DMS 273 (cell line): ENCODE results near the gene CACNB2.
"Not testable (repeated sequence)": the region's sequence is repeated elsewhere in the genome, so short reads cannot be mapped to it uniquely, and the experiment has no call there.

Experiments used
- DNase-seq: peaks from one replicate; lab custom pipeline; 2025; ENCODE audit not compliant: unreplicated experiment; lab: John Stamatoyannopoulos, UW

The CACNB2 gene

DNA sequence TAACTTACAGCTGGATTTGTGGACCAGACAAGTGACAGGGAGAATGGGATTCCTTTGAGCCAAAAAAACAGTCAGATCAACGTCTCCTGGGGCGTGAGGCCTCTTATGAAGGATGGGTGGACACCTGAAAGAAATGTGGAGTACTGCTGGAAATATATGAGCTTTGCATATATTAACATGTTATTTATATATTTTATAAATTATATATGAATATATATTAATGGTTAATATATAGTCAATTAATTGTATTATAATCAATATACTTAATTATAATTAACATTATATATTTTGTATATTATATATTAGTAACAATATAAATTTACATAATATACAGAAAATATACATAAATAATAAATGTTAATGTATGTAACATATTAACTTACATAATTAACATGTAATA lies 57.5 kb downstream of the CACNB2 start:
- DNase-seq = no peak

DNA sequence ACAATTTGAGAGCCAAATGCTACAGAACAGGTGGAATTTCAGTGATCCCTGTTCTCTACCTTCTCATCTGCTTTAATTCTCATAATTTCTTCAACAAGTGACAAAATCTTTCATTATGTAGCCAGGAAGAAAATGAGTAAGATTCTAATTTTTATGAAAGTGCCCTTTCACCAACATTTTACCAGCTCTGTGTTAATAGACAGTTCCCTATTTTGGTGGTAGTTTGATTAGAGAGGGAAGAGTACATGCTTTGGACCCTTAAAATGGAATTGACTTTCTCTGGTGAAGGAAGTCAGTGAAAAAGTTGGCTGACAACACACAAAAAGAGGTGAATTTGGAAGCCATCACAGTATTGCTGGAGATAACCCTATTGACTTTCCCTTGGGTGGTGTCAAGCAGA lies 61.7 kb downstream of the CACNB2 start:
- no peak for DNase-seq

DNA sequence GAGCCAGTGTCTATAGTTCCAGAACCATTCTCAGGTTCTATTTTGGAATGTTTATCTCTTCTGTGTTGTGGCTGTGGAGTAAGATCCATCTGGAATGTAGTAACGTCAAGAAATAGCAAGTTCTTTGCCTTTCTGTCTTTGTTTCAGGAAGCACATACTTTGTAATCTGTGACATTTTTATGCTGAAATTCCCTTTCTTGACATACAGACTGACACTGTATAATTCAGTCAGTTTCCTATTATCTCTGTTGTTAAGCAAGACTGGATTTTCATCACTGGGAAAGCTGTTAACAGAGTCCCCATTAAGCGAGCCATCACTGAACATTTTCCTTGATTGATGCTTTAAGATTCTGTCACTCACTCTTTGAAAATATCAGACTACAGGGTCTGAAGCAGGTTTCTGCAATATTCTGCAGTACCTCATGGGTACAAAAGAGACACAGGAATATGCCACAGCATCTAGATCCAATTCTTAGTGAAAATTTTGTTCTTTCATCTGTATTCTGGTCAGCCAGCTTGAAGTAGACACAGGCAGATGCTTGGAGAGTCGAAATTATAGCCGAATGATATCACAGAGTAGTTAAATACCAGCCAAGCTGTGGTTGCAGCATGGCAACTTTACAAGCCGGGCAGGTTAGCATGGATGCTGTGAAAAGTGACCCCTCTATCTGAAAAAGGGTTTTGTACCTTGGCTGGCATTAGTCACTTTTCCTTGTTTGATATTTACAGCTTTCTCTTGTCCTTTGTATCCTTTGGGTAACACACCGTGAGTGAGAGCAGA lies 62.6 kb downstream of the CACNB2 start:
- no peak for DNase-seq

DNA sequence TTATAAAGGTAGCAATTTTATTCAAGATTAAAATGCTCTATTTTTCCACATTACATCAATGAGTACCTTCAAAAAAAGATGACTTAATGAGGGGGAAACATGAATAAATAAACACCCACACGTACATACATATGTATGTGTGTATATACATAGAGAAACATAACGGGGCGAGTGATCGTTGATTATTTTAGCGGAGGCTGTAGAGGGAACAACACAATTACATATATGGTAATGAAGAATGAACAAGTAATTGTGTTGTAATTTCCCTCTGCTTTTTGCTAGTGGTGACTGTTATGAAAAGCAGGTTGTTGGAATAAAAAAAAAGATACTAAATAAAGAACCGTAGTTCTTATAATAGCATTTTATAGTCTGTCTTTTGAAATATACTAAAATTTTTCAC lies 63.2 kb downstream of the CACNB2 start:
- DNase-seq = no peak

DNA sequence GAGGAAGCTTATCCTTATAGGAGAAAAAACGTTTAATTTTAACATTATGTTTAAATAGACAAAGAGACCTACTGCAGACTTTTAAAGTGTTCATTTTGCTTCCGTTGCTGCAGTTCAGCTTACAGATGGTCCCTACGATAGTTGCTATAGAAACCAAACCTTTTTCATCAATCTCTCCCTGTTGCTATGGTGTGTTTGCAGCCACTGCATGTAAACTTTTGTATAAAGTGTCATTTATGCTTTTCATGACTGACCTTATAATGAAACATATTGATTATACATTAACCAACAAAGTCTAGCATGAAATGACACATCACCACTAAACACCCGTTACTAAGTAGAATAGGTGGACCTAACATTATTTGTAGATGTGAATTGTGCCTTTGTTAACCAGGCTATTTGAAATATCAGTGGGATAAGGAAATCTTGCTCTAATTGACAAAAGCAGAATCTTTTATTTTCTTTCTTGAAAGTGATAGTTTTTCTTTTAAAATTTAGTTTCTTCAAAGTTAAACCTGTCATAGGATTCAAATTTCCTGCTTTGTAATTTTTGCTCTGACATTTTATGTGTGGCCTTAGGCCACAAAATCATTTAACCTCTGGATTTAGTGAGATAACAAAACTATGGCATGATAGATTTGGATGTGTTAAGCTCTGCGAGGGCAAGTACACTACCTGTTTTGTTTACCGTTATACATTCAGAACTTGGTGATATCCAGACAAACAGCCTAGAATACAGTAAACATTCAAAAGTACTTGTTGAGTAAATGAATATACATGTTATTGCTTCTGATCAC lies 64.0 kb downstream of the CACNB2 start:
- DNase-seq = peak; percentile 2

DNA sequence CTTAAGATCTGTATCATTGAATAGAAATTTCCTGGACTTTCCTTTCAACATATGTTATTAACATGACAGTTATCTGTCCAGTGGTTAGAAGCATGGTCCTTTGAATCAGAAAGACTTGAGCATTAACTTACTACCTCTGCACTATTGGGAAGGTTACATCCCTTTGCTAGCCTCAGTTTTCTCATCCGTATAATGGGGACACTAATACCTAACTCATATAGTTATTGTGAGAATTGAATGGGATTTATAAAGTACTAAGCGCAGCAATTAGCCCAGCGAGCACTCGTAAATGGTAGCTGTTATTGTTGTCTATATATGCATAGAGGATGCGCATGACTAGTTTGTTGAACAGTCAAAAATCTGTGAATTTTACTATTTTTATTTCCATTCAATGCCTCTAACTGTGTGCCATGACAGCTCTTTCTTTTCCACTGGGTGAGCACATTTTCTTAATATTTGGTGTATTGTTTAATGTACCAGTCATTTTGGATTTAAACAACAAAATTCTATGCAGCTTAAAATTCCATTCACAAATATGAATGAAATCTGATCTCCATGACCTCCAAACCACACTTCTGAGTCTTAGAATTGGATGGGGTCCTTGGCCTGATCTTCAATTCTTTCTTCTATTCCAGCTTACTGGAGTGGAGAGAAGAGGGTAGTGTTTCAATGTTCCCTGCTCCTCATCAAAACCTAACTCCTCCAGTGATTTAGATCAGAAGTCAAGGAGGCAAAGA lies 65.0 kb downstream of the CACNB2 start:
- DNase-seq = no peak

DNA sequence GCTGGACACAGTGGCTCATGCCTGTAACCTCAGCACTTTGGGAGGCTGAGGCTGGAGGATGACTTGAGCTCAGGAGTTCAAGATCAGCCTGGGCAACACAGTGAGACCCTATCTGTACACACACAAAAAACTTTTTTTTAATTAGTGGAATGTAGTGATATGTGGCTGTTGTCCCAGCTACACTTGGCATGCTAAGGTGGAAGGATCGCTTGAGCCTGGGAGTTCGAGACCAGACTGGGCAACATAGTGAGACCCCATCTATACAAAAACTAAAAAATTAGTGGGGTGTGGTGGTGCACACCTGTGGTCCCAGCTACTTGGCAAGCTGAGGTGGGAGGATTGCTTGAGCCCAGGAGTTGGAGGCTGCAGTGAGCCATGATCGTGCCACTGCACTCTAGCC lies 68.0 kb downstream of the CACNB2 start:
- DNase-seq = not testable (repeated sequence)

DNA sequence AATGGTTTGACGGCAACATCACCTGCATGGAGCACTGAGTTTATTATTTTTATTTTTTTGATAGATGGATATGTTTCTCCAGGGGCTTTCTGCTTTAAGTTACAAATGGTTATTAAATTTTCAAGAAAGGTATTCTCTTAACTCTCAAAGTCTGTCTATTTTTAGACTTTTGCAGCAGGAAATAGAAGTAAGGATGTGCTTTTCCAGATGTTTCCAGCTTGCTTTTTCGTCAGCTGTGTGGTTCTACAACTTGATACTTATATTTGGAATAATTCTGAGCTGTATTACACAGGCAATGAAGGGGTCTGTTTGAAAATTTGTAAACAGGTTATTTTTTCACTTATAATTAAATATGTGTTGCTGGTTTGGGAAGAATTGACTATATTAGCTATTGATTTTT lies 69.0 kb downstream of the CACNB2 start:
- no peak for DNase-seq

DNA sequence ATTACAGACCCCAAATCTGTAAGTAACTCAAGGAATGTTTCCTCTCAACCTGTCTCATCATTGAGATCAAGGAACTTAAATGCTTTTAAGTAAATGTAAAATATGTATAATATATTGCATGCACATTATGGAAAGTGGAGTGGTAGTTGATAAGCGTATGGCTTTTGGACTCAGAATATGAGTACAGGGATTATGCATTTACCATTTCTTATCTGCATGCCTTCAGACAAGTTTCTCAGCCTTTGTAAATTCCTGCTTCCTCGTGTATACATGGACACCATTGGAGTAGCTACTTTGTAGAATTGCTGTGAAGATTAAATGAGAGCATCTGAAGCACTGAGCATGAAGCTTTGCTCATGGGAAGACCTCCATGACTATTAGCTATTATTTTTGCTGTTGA lies 70.5 kb downstream of the CACNB2 start:
- DNase-seq = no peak

DNA sequence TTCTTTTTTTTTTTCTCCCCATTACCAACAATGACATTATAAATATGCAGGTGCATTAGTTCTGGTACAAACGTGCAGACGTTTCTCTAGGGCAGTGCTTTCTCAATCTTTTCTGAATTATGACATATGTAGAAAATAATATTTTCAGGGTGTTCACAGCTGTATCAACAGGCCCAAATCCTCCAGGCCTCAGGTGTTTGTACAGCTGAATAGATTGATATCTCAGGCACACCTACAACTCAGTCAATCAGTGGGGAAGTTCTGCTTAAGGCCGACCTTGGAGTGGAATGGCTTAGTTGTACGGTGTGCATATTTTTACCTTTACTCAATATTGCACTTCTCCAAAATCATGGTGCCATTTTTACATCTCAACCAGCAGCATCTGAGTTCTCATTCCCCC lies 71.6 kb downstream of the CACNB2 start:
- DNase-seq = no peak

DNA sequence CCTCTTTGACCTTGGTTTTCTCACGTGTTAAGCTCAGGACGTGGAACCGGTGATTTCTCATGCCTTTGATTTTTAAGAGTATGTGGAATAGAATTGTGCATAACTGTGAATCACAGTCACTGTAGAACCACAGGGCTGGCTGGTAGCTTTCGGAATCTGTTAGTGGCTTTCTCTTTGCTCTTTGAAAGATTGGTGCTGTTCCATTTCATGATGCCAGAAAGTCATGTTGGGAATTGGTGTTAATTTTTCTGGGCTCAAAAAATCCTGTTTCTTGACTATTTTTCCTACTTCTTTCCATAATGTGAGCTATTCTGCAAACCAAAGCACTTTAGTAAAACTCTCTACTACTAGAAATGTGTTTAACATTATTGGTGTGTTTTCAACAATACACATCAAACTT lies 73.0 kb downstream of the CACNB2 start:
- no peak for DNase-seq

DNA sequence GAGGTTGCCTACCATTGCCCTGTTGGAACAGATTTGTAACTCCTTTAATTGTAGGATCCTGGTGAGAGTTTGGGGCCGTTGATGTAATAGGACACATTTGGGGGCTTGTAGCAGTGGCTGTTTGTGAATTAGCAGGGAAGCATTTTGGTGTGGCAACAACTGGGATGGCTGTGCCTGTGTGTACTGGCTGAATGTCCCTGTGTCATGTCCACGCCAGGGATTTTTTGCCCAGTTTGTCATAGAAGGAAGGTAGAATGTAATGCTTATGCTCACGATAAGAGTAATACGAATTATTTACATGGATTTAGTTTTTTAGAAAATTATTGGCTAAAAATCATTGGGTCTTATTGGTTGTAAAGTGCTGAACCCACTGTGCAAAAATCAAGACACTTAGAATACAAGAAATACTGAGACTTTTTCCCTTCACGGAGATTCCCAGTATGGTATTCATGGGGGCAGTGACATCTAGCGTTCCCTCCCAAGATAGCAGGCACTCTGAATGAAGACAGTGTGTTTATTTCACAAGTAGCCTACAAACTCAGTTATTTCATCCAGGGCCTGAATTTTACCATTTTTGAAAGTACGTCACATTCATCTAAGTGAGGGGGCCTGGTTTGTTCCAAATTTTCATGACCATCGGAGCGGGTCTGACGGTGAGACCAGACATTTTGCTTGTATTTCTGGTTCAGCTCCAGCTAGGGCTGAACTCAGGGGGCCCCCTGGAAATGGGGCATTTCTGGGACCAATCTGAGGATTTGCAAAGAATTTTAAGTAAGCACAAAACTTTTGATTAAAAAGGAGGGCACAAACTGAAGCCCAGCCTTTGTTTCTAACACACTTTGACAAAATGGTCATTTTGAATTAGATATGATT lies 74.7 kb downstream of the CACNB2 start:
- DNase-seq = peak; percentile 60

DNA sequence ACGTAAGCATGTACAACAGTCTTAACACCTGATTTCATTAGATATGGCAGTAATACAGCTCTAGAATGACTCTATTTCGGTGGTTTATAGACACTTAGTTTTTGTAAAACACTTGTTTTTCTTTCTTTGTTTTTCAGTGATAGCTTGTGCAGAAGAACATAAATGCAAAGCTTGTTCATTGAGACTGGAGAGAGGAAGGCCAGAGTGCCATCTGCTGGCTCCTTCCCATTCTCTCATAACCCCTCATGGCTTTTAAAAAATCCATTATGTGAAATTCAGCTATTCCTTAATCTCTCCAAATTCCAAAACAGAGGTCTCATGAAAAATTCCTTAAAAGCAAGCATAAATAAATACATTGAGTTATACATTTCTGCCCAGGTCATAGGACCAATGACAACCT lies 76.3 kb downstream of the CACNB2 start:
- DNase-seq = peak; percentile 8

DNA sequence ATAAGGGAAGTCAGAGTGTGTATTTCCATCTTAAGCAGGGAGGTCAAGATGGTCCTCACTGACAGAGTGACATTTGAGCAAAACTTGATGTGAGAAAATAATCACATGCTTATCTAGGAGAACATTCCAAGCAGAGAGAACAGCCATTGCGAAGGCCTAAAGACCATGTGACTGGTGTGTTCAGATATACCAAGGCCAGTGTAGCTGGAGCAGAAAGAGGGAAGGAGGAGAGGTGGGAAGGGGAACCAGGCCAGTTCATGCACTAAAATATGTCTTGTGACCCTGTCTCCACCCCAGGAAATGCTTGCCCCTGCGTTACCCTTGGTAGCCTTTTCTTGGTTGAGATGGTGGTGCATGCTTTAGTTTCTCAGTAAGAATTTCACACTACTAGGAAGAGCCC lies 77.4 kb downstream of the CACNB2 start:
- DNase-seq = no peak

DNA sequence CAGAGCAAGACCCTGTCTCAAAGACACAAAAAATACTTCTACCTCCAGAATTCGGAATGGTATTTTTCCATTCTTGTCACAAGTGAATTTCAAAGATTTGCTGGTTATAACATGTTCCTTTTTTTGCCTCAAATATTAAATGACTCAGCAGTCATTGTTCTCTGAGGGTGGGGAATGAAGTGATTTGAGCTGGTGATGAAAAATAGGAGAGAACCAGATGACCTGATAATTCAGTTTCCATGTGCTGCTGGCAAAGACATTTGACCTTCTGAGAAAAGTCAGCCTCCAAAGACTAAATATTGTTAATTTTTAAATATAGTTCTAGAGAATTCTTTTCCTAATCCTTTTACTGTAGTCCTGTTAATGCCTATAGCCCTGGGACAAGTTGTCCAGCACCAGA lies 78.9 kb downstream of the CACNB2 start:
- no peak for DNase-seq

DNA sequence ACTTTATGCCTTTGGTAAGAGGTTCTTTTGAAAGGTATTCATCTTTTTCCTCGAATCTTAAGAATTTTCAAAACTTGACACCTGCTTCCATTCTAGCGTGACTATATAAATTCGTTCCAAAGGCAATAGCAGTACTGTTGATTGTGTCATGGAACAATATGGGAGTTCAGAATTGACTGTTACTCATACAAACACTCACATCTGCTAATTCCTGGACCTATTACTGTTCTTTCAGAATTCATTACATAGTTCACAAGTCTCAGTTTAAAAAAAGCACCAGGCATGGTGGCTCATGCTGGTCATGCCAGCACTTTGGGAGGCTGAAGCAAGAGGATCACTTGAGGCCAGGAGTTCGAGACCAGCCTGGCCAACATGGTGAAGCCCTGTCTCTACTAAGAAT lies 80.9 kb downstream of the CACNB2 start:
- DNase-seq = no peak

DNA sequence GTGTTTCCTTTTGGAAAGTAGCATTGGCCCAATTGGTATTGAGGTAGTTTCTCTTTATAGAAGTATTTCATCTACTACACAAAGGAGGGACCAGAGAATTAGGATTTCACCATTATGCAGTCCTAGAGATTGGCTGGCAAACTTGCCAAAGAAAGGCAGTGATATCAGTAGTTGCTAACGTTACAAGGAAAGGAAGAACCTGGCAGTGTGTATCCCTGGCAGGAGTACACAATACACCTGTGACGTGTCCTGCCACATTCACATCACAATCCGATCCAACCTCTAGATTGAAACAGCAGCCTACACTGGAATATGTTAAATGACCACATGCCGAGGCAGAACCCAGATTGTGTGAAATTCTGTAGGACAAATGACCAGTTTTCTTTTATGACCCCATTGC lies 81.7 kb downstream of the CACNB2 start:
- no peak for DNase-seq

DNA sequence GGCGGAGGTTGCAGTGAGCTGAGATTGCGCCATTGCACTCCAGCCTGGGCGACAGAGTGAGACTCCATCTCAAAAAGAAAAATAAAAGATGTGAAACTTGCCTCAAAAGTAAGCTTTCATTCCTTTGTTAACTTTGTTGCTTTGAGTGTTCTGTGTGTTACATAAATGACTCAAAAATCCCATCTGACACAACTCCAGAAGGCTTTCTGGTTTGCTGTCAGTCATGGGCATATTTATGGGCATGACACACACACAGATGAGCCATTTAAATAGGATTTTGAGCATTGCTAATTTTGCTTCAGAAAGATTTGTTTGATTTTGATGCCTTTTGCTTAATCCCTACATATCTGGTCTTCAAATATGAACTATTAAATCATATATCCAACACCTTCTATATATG lies 82.6 kb downstream of the CACNB2 start:
- no peak for DNase-seq

DNA sequence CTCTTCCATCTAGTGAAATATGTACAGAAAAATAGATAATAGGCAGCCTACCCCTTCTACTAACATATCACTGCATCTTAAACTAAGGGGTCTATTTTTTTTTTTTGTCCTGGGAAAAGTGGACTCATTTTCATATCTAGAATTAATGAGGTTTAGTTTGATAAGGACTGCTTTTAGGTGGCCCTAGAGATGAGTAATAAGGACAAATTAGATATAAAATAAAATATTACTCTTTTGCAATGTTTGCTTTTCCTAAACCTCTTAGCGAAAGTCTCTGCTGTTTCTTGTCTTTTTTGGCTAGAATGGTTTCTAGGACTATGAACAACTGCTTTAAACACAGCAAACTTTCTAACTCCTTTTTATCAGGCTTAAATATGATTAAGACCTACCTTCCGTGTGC lies 83.7 kb downstream of the CACNB2 start:
- no peak for DNase-seq

DNA sequence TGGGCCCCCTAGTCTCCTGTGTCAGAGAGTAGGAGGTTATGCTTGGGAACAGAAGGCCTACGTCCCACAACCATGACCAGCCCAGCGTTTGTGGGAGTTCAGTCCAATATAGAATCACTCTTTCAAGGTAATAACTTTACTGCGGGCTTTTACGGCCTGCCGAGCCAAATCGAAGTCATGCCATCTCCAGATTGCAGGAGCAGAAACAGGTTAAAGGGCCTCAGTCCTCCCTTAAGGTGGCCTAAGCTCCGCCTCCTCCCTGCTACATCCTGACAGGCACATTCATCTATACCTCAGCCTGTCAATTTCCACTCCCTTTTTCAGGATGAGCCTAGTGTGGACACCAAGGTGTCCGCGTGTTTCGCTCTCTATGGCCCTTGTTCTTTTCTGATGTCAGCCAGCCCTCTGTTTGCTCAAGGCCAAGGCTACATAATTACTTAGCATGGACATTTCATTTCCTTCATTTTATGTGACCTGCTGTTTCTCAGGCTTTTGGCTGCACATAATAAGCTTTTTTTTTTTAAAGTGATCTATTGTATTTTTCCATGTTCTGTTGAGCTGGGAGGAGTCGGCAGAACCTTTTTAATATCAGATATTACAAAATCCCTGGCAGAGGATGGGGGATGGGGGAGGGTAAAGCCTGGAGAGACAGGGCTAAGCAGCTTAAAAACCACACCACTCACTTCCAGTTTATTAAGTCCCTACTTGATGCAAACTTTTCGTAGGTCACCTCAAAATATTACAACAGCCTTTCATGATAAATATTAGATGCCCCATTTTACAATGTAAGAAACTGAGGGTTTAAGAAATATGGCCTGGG lies 84.6 kb downstream of the CACNB2 start:
- no peak for DNase-seq
